Lower leg skin (tissue), 3 donors: ENCODE data around the gene FN1.

Experiments
- POLR2A ChIP-seq, 2 donors: fragments of 450-650 bp; IDR thresholded peaks; one replicate each; pipeline ENCODE4 v1.6.1; 2016 to 2017; ENCODE audit warnings: antibody characterized with exemption in 2 of 2, mild to moderate bottlenecking in 1 of 2, moderate library complexity in 1 of 2
- TF ChIP-seq, protein P1 (sequence below), 3 donors: fragments of 450-650 bp; IDR thresholded peaks; one replicate each; pipeline ENCODE4 v1.5.1; 2016; ENCODE audit warnings: antibody characterized with exemption in 3 of 3, mild to moderate bottlenecking in 3 of 3, moderate library complexity in 2 of 3

DNA sequence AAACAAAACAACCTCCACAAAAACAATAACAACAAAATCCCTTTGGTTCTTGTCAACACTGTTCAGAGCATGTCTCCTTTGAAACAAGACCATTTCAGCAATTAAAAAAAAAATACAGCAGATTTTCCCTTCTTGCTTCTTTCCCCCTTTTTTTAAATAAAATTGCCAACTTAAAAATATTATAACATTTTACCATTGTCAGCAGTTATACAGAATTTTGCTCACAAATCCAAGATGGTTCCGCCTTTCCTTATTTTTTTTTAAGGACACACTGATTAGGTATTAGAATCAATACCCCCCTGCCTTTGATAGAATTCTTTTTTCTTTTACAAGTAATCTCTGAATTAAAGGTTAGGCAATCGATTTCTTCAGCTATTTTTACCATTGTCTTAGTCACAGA, 48.7 kb upstream of the FN1 start:
- TF ChIP-seq, protein P1, sequence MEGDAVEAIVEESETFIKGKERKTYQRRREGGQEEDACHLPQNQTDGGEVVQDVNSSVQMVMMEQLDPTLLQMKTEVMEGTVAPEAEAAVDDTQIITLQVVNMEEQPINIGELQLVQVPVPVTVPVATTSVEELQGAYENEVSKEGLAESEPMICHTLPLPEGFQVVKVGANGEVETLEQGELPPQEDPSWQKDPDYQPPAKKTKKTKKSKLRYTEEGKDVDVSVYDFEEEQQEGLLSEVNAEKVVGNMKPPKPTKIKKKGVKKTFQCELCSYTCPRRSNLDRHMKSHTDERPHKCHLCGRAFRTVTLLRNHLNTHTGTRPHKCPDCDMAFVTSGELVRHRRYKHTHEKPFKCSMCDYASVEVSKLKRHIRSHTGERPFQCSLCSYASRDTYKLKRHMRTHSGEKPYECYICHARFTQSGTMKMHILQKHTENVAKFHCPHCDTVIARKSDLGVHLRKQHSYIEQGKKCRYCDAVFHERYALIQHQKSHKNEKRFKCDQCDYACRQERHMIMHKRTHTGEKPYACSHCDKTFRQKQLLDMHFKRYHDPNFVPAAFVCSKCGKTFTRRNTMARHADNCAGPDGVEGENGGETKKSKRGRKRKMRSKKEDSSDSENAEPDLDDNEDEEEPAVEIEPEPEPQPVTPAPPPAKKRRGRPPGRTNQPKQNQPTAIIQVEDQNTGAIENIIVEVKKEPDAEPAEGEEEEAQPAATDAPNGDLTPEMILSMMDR (IDR thresholded peaks at IDR 0.05) = no peak
- TF ChIP-seq POLR2A (IDR thresholded peaks at IDR 0.05) = no peak
